AG10803 (cell line): Measurements from ENCODE around the gene ALG3.

ENCODE experiments used
- DNase-seq: peaks from one replicate; pipeline ENCODE4 v3.0.0; 2010; ENCODE audit warnings: low read depth
- H3K4me3 ChIP-seq: 2 replicates; pipeline ENCODE4 v1.5.1; 2011; ENCODE audit warnings: mild to moderate bottlenecking, low read length, control low read depth
- TF ChIP-seq, protein P1 (sequence below): conservative IDR thresholded peaks from 2 replicates; pipeline ENCODE4 v1.5.1; 2011; ENCODE audit warnings: mild to moderate bottlenecking, low read length, control low read depth, inconsistent platforms

Gene ALG3

DNA sequence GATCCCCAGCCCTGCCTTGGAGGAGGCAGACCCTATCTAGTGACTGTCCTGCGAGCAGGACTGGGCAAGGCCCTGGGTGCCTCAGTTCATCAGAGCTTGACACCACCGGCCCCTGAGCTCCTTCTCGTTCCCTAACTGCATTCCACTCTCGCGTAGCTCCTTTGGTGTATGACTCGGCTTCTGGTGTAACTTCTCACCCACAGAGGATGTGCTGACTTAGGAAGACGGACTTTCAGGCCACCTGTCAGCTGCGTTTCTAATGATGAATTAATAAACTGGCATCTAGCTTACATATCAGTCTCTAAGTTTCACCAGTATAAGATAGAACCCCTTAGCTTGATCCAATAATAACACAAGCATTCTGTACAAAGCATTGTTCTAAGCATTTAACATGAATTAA, 45.2 kb downstream of the ALG3 start:
- no peak for DNase-seq
- TF ChIP-seq, protein P1, sequence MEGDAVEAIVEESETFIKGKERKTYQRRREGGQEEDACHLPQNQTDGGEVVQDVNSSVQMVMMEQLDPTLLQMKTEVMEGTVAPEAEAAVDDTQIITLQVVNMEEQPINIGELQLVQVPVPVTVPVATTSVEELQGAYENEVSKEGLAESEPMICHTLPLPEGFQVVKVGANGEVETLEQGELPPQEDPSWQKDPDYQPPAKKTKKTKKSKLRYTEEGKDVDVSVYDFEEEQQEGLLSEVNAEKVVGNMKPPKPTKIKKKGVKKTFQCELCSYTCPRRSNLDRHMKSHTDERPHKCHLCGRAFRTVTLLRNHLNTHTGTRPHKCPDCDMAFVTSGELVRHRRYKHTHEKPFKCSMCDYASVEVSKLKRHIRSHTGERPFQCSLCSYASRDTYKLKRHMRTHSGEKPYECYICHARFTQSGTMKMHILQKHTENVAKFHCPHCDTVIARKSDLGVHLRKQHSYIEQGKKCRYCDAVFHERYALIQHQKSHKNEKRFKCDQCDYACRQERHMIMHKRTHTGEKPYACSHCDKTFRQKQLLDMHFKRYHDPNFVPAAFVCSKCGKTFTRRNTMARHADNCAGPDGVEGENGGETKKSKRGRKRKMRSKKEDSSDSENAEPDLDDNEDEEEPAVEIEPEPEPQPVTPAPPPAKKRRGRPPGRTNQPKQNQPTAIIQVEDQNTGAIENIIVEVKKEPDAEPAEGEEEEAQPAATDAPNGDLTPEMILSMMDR, result no peak
- H3K4me3 ChIP-seq, result no peak overlapping the region

DNA sequence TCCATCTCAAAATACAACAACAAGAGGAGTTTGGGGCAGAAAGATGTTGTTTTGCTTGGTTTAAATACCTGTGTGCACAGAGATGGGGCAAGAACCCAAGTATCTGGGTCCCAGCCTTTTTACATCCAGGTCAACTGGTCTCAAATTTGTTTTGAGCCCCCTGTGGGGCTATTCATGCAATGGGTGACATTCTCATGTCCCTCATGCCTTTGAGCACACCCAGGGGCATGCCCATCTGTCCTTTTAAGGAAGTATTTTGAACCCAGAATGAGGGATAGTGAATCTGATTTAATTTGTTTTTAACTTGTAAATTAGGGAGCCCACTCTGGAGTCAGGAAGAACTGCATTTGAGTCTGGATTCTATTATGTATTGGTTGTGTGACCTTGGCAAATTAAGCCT, 47.9 kb downstream of the ALG3 start:
- H3K4me3 ChIP-seq, result no peak overlapping the region
- DNase-seq, result no peak
- TF ChIP-seq, protein P1, result no peak

DNA sequence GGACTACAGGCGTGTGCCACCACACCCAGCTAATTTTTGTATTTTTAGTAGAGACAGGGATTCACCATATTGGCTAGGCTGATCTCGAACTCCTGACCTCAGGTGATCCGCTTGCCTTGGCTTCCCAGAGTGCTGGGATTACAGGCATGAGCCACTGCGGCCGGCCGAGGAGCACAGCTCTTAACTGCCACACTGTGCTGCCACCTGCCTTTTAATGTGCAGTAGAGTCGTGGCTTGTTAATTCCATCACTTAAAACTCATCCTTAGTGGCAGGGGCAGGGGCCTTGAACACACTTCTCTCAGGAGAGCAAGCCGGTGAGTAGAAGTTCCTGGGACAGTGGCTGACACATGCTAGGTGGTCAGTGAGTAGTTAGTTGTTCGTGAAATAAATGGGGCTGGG, 50.3 kb downstream of the ALG3 start:
- no peak overlapping the region for H3K4me3 ChIP-seq
- TF ChIP-seq, protein P1, result no peak
- no peak for DNase-seq

DNA sequence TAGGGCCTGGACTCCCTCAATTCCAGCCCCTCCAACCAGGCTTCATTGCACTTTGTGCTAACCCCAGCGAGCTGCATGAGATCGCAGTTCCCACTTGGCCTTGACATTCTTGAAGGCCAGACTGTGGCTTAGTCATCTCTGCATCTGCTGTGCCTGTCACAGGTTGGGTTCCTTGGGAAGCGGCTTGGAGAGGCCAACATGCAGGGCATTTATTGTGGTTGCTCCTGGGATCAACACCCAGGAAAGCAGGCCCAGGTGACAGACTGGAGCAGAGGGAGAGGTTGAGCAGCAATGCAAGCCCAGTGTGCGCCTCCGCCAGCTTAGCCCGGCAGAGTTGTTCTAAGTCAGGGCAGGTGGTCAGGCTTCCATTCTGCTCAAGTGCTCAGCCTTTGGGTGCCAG, 52.2 kb downstream of the ALG3 start:
- H3K4me3 ChIP-seq, result no peak overlapping the region
- DNase-seq, result no peak
- TF ChIP-seq, protein P1, result no peak

DNA sequence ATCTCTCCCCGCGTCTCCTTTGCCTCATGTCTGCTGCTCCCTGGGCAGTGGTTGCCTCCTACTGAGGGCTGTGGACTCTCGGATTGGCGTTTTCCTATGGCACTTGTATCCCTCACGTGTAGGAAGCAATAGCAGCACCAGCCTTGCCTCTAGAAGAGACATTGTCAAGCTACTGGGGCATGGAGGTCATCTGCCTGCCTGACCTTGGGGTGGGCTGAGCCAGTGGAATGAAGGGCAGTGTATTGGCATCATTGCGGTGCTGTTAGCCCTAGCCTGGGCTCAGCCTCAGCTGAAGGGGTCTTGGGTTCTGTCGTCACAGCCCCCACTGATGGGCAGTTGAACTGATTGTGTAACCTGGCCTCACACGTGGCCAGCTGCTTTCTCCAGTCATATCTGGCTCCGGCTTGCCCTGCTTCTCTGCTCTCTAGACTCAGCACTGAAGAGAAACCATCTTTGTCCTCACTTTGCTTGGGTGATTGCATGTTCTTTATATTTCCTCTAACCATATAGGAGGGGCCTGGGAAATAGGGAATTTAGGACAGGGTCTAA, 54.7 kb downstream of the ALG3 start:
- TF ChIP-seq, protein P1, result no peak
- DNase-seq, result no peak

DNA sequence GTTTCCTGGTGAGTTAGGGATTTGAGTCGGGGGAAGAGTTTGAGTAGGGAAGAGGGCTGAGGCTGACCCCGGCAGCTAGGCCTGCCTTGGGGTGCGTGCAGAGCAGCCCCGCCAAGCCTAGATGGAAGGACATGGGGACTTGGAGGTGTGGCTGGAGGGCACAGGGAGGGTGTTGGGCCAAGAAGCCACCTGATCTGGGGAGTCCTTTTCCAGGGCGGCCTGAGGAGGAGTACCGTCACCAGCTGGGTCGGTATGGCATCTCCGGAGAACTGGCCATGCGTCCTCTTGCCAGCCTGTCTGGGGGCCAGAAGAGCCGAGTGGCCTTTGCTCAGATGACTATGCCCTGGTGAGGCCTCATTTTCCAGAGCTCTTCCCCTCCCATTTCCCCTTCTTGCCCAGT, 55.9 kb downstream of the ALG3 start:
- H3K4me3 ChIP-seq, result no peak overlapping the region
- TF ChIP-seq, protein P1, result no peak
- DNase-seq, result no peak

More for the DNA sequence above, 54.7 kb downstream of the ALG3 start:
- no peak overlapping the region for H3K4me3 ChIP-seq
